Measurements from ENCODE around the gene TSPAN18.

TSPAN18 gene

DNA sequence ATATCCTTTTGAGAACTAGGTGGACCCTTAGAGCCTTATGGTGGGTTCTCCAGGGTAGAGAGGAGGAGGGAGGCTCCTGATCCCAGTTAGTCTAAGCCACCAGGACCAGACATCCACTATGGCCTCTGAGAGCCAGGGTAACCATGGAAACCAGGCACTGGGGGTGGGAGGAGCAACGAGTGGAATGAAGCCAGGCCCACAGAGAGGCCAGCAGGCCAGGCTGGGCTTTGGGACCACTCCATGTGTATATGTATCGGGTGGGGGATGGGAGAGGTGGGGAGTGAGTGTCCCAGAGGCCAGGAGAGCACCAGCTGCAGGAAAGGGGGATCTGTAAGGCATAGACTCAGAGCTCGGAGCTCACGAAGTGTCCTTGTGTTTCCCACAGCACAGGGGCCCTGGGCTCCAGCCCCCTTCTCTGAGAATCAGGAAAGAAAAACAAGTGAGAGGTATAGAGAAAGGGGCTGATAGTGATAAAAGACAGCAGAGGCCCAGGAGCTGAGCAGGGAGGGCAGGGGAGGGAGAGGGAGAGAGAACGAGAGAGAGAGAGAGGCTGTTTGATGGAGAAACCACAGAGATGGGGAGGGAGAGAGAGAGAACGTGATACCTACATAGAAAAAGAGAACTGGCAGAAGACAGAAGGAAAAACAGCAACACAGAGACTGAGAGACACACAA, 15.5 kb upstream of the TSPAN18 start:
- DNase-seq, result no peak

- no peak for DNase-seq
These were observed 14.8 kb upstream of the TSPAN18 start for GRCh38 chr11:44711787-44712608.

- no peak for DNase-seq
These were observed 13.7 kb upstream of the TSPAN18 start for GRCh38 chr11:44713022-44713421.

GRCh38 chr11:44716256-44716655, 10.5 kb upstream of the TSPAN18 start:
- DNase-seq, result no peak

- no peak for DNase-seq
These were observed 8.7 kb upstream of the TSPAN18 start for GRCh38 chr11:44718057-44718456.

DNA sequence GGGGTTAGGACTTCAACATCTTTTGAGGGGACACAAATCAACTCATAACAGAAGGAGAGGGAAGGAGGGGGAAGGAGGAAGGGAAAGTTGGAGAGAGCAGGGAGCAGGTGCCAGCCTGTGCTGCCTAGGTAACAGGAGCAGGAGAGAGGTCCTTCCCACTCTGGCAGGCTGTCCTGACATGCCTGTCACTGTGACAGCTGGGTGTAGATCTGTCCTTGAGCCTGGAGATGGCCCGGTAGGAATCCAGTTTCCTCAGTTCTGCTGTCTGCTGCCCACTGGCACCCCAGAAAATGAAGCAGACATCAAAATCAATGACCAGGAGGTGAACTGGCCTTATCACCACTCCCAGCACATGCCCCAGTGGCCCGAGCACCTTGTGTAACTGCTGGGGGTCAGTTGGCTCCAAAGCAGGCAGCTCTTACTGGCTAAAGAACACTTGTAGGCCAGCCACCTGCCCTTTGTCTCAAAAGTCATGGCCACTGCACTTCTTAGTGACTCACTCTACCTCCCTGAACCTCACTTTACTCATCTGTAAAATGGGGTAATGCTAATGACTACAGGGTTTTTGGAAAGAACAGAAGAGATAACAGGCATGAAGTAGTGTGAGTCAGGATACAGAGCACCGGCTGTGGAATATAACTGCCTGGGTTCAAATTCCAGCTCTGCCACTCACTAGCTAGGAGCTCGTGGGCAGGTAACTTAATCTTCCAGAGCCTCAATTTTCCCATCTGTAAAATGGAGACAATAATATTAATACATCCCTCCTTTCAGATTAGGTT, 8.0 kb upstream of the TSPAN18 start:
- no peak for DNase-seq

DNA sequence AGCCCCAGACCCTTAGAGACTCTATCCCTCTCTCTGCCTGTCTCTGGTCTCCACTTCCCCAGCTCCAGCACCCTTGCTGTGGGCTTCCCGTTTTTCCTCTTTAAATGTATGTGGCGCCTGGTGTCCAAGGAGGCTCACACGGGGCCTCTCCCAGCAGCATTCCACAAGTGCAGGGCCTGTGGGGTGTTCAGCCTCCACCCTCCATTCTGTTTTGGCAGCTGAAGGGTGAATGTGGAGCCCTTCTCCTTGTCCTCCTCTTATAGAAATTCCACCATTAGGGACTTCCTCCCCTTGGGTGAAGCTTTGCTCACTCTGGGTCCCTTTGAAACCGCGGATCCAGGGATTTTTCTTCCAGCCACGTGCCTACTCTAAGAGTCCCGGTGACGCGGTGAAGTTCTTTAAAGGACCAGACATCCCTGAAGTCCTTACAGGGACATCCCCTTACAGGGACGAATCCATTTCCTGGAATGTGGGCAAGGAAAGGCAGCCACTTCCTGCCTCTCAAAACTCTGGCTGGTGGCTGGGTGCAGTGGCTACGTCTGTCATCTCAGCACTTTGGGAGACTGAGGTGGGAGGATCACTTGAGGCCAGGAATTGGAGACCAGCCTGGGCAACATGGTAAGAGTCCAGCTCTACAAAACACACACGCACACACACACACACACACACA, 1.6 kb upstream of the TSPAN18 start:
- no peak for DNase-seq

DNA sequence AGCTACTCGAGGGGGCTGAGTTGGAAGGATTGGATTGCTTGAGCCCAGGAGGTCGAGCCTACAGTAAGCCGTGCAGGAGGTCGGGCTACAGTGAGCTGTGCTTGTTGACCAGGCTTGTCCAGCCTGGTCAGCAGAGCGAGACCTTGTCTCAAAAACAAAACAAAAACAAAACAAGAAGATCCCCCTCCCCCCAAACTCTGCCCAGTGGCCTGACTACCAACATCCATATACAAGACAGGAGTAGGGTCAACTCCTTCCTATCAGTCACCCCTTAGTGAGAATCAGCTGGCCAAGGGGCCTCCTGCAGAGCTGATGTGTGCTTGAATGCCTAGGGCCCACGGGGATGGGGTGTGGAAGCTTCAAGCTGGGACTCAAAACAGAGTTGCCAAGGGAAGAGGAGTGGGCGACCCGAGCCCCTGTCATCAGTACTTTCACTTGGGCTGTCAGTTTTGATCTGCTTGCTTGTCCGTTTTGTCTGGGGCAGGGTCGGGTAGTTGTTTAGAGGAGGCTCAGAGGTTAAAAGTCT, 942 bp upstream of the TSPAN18 start:
- no peak for DNase-seq

- no peak for DNase-seq
These were observed 281 bp downstream of the TSPAN18 start for GRCh38 chr11:44727114-44727372.

DNA sequence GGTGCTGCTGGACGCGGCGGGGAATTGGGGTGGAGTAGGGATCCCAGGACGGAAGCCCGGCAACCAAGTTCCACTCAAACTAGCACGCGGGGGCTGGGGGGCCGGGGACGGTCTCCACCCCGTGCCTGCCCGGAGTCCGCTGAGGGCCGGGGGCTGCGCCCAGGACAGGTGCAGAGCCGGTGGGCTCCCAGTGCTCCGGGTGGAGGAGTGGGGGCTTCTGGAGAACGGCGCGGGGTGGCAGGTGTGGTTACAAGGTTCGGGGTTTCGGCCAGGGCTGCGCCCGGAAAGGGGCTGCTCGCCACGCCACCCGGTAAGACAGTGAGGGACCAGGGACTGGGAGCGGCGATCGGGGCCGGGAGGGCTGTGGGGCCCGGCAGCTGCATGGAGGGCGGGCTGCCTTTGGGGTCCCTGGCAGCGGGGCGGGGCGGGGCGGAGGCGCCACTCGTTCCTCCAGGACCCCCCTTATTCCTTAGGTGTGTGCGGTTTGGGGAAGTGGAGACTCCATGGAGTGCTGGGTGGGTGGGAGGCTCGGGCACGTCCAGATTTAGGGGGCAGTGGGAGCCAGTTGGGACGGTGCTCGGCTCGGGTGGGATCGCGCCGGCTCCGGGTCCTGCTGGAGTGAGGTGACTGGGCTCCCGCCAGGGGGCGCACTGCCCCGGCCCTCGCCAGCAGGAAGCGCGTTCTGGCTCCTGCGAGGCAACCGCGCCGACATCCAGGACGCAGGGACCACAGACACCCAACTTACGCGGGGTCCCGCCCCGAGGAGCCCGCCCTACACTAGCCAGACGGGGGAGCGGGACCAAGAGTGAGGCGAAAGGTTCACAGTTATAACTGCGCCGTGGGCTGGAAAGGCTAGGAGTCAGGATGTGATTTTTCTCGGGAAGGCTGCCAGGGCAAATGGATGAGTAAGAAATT, 868 bp downstream of the TSPAN18 start:
- DNase-seq, result peak in 51 of 56 donors; percentile 3 to 84 (median 46)

DNA sequence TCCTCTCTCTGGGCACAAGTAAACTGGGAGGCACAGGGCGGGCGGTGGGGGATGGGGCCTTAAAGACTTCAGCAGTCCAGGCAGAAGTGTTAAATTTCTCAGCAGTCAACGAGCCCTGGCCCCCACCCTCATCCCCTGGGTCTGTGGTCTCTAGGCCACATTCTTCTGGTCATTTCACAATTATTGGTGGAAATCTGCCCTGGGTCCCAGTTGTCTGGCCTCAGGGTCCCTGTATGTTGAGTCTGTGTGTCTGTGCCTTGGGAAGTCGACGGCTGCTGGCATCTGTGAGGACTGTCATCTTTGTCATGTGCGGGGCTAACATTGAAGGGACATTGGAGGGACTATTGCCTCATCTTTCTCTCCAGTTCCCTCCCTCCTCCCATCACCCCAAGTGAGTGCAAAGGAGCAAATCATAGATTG, 1.7 kb downstream of the TSPAN18 start:
- no peak for DNase-seq

DNA sequence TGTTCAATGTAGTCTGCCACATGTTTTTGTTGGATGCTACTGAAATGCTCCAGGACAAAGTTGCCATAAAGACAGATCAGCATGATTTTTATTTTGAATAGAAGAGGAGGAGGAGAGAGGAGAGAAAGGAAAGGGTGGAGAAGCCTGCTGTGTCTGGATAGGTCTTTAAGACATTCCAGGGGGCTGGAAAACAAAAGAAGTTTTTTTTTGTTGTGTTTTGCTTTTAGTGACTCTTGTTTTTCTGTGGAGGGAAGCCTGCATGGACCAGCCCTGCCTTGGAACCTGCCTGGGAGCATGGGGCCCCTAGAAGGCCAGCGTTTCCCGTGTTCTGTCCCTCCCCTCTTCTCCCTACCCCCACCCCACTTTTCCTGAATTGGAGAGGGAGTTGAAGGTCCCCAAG, 2.3 kb downstream of the TSPAN18 start:
- DNase-seq, result no peak

- no peak for DNase-seq
These were observed 3.0 kb downstream of the TSPAN18 start for GRCh38 chr11:44729713-44730112.

GRCh38 chr11:44730775-44731174, 4.0 kb downstream of the TSPAN18 start:
- no peak for DNase-seq

- no peak for DNase-seq
These were observed 5.1 kb downstream of the TSPAN18 start for GRCh38 chr11:44731685-44732430.

DNA sequence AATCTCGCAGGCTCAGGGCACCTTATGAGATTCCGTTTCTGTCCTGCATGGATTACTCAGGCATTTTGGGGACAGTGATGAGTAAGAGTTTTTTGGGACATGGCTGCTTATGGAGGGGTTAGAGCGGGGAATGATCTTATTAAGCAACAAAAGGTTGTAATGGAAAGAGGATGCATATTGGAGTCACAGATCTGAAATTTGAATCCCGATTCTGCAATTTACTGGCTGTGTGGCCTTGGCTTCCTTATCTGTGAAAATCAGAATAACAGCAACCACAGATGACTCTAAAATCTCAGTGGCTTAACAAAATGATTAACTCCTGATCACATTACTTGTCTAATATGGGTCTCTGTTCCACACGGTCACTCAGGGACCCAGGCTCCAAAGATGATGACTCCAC, 5.8 kb downstream of the TSPAN18 start:
- DNase-seq, result no peak

- no peak for DNase-seq
These were observed 7.1 kb downstream of the TSPAN18 start for GRCh38 chr11:44733877-44734276.

DNA sequence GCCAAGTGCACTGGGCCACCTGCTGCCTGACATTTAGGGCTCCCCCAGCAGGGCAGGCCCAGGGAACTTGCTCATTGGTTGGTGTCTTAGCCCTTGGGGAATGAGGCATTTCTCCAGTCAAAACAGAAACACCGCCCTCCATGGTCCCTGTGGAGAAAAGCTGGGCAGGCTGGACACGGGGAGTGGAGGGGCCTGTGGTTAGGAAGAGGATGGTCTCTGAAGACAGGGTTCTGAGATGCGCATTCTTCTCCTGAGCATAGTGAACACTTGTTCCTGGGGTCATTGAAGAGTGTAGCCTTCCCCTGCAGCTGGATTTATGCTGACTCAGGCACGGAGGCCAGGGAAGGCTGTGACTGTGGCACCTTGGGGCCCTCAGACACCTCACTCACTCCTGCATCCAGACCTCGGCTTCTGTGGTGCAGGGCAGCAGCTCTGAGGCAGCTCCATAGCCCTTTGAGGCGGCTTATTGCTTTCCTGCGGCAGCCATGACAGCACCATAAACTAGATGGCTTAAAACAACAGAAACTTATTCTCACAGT, 8.2 kb downstream of the TSPAN18 start:
- DNase-seq, result no peak

- DNase-seq, result no peak
These were observed 10.0 kb downstream of the TSPAN18 start for GRCh38 chr11:44736791-44737190.
